Spleen (tissue), 11 donors: ENCODE results near the gene GPER1. TPM values are rescaled to one million over a fixed set of nuclear protein-coding genes. Genes with fewer than 3 reads are reported as not detected.

Source experiments
- DNase-seq: peaks from one replicate; pipeline ENCODE4 v3.0.0-alpha.2; 2020
- H3K27ac ChIP-seq, 8 donors: fragments of 200-600 bp; sonication (generic) in 7 of 8; 1 replicate in 4 of 8; 2 replicates in 4 of 8; pipeline versions ENCODE4 v1.5.0 to v1.8.0; 2016 to 2021; ENCODE audit warnings: inconsistent platforms in 4 of 8, mild to moderate bottlenecking in 4 of 8, moderate library complexity in 1 of 8
- H3K27me3 ChIP-seq, 7 donors: fragments of 200-600 bp; sonication (generic) in 6 of 7; replicated peaks in 1 of 7; 1 replicate in 4 of 7; 2 replicates in 3 of 7; pipeline versions ENCODE4 v1.5.0 to v1.8.0; 2016 to 2021; ENCODE audit warnings: inconsistent platforms in 3 of 7, mild to moderate bottlenecking in 1 of 7
- H3K36me3 ChIP-seq, 6 donors: fragments of 200-600 bp; sonication (generic) in 5 of 6; 1 replicate in 4 of 6; 2 replicates in 2 of 6; pipeline versions ENCODE4 v1.5.0 to v1.8.0; 2016 to 2021; ENCODE audit warnings: inconsistent platforms in 2 of 6
- H3K4me1 ChIP-seq, 6 donors: fragments of 200-600 bp; sonication (generic) in 5 of 6; 1 replicate in 3 of 6; 2 replicates in 3 of 6; pipeline versions ENCODE4 v1.5.0 to v1.8.0; 2016 to 2021; ENCODE audit warnings: inconsistent platforms in 3 of 6
- H3K4me3 ChIP-seq, 8 donors: fragments of 200-600 bp; sonication (generic) in 7 of 8; 1 replicate in 4 of 8; 2 replicates in 4 of 8; pipeline versions ENCODE4 v1.5.0 to v1.8.0; 2016 to 2021; ENCODE audit warnings: inconsistent platforms in 4 of 8, mild to moderate bottlenecking in 4 of 8, moderate library complexity in 2 of 8
- H3K9me3 ChIP-seq, 8 donors: fragments of 200-600 bp; sonication (generic) in 7 of 8; 1 replicate in 4 of 8; 2 replicates in 4 of 8; pipeline versions ENCODE4 v1.5.0 to v1.8.0; 2016 to 2021; ENCODE audit warnings: inconsistent platforms in 4 of 8
- CTCF ChIP-seq, 11 experiments: fragments of 200-600 bp in 7 of 11; fragments of 450-650 bp in 4 of 11; sonication (generic) in 4 of 11; IDR thresholded peaks in 8 of 11; conservative IDR thresholded peaks in 3 of 11; 1 replicate in 7 of 11; 2 replicates in 4 of 11; pipeline versions ENCODE4 v1.4.0 to v1.8.0; 2016 to 2021; ENCODE audit warnings: antibody characterized with exemption in 11 of 11, inconsistent platforms in 4 of 11, mild to moderate bottlenecking in 1 of 11
- POLR2A ChIP-seq, 3 donors: fragments of 450-650 bp; IDR thresholded peaks; one replicate each; pipeline ENCODE4 v1.5.1; 2017; ENCODE audit warnings: antibody characterized with exemption in 3 of 3, mild to moderate bottlenecking in 1 of 3
- POLR2AphosphoS5 ChIP-seq, 3 donors: sonication (generic); formaldehyde crosslinking; IDR thresholded peaks; one replicate each; pipeline ENCODE4 v1.5.1; 2017; ENCODE audit warnings: antibody characterized with exemption in 3 of 3
- WGBS, 5 donors: extraction: QIAGEN DNeasy Blood & Tissue Kit in 3 of 5; methylation state at CpG; one replicate each; pipeline versions ENCODE4 v1.1.5 to v1.1.7; 2013 to 2018; 5-methylcytosine and 5-hydroxymethylcytosine counted together
- intact Hi-C: fragments of 100-400 bp; cut with DNase I; formaldehyde crosslinking; loops from one replicate; pipeline ENCODE4 v1.15.0; 2023; ENCODE audit warnings: low total_unique reads
- polyA plus RNA-seq, 3 donors: library from polyadenylated mRNA; stranded (reverse); fragments of 200-250 nt; gene quantifications; one replicate each; pipeline ENCODE4 v1.2.1, GENCODE V29; 2013
- total RNA-seq, 7 donors: library from RNA; depleted of rRNA in 3 of 7; stranded (reverse); fragments of >200 nt in 3 of 7; fragmentation: NEBNext Ultra II Directional in 4 of 7; extraction: Animal tissue kit (Norgen Biotek cat#: 25700) in 4 of 7; gene quantifications; one replicate each; pipeline versions ENCODE4 v1.1.0 to v1.2.1, GENCODE V29; 2016 to 2021
- donor health status: healthy with polysubstance abuse.
- donor health status: DM: no; HTN: no; CAD: no; lungs with moderate emphysema.
- donor health status: DM: no; HTN: no; CAD: no.
- donor health status: Bipolar disorder and iron deficiency.
- donor health status: healthy.
- donor health status: DM: no; HTN: no; CAD: no.
- donor health status: DM: yes; HTN: yes; CAD: no.

The GPER1 gene
- total and polyA plus RNA-seq, 10 donors: 3.0 to 14.2 (median 6.1) TPM

GRCh38 chr7:1078519-1078918 lies 9.4 kb upstream of the GPER1 start:
- H3K27ac ChIP-seq: peak overlapping the region; percentile 36 to 91 (median 81)
- H3K4me3 ChIP-seq: no peak overlapping the region
- intact Hi-C loops: no loop called here
- no peaks in the 10 kb centered on the region for H3K36me3 ChIP-seq
- H3K27me3 ChIP-seq: no peaks in the 10 kb centered on the region
- peaks cover 3 to 68% (median 29%) of the 10 kb centered on the region in 6 donors for H3K4me1 ChIP-seq
- H3K9me3 ChIP-seq: no peaks in the 10 kb centered on the region
- 93 to 100% (median 94%) methylated on average over 1 to 11 of the region's 11 CpGs for WGBS, 5 donors
- no peak for DNase-seq
- TF ChIP-seq POLR2A (IDR thresholded peaks at IDR 0.05) (no peak), POLR2AphosphoS5 (IDR thresholded peaks at IDR 0.05) (no peak), CTCF (IDR thresholded peaks at IDR 0.05 in 8 of 11, conservative IDR thresholded peaks at IDR 0.05 in 3 of 11) (no peak)

GRCh38 chr7:1078985-1079384 lies 8.9 kb upstream of the GPER1 start:
- 70 to 91% (median 82%) methylated on average over 13 to 15 of the region's 15 CpGs for WGBS, 5 donors
- intact Hi-C loops: no loop called here
- Histone ChIP-seq H3K27ac (peak overlapping the region in 5 of 8 donors; percentile 80 to 91 (median 84)), H3K4me1 (peaks cover 4 to 72% (median 32%) of the 10 kb centered on the region in 6 donors), H3K27me3 (no peaks in the 10 kb centered on the region), H3K4me3 (no peak overlapping the region), H3K36me3 (no peaks in the 10 kb centered on the region), H3K9me3 (no peaks in the 10 kb centered on the region)
- no peak for TF ChIP-seq CTCF (IDR thresholded peaks at IDR 0.05 in 8 of 11, conservative IDR thresholded peaks at IDR 0.05 in 3 of 11)
- TF ChIP-seq POLR2A (IDR thresholded peaks at IDR 0.05): no peak
- TF ChIP-seq POLR2AphosphoS5 (IDR thresholded peaks at IDR 0.05): no peak
- no peak for DNase-seq

GRCh38 chr7:1079546-1079945 lies 8.4 kb upstream of the GPER1 start:
- WGBS, 5 donors: 56 to 74% (median 73%) methylated on average over 8 to 12 of the region's 12 CpGs
- no peaks in the 10 kb centered on the region for H3K9me3 ChIP-seq
- H3K4me1 ChIP-seq: peaks cover 4 to 78% (median 38%) of the 10 kb centered on the region in 6 donors
- no peak overlapping the region for H3K4me3 ChIP-seq
- intact Hi-C loops: no loop called here
- no peaks in the 10 kb centered on the region for H3K36me3 ChIP-seq
- peak overlapping the region in 4 of 8 donors; percentile 80 to 91 (median 86) for H3K27ac ChIP-seq
- no peak for DNase-seq
- TF ChIP-seq POLR2A (IDR thresholded peaks at IDR 0.05) (no peak), POLR2AphosphoS5 (IDR thresholded peaks at IDR 0.05) (no peak), CTCF (IDR thresholded peaks at IDR 0.05 in 8 of 11, conservative IDR thresholded peaks at IDR 0.05 in 3 of 11) (no peak)
- H3K27me3 ChIP-seq: no peaks in the 10 kb centered on the region

- no peak for DNase-seq
- H3K4me3 ChIP-seq: no peak overlapping the region
- H3K27me3 ChIP-seq: no peaks in the 10 kb centered on the region
- no peaks in the 10 kb centered on the region for H3K9me3 ChIP-seq
- H3K4me1 ChIP-seq: peaks cover 4 to 86% (median 46%) of the 10 kb centered on the region in 6 donors
- TF ChIP-seq CTCF (IDR thresholded peaks at IDR 0.05 in 8 of 11, conservative IDR thresholded peaks at IDR 0.05 in 3 of 11) (no peak), POLR2AphosphoS5 (IDR thresholded peaks at IDR 0.05) (no peak), POLR2A (IDR thresholded peaks at IDR 0.05) (no peak)
- no peak overlapping the region for H3K27ac ChIP-seq
- no peaks in the 10 kb centered on the region for H3K36me3 ChIP-seq
- WGBS, 5 donors: 87 to 94% (median 89%) methylated on average over 30 to 38 of the region's 38 CpGs
- intact Hi-C loops: loop anchor here (10.0 kb wide), 1 partner anchor 94 kb away; no protein-coding TSS in a partner anchor
Observed at GRCh38 chr7:1080252-1080920, 7.5 kb upstream of the GPER1 start.
